ENCODE data around the gene SIN3B. TPM values are rescaled to one million over a fixed set of nuclear protein-coding genes. Genes with fewer than 3 reads are reported as not detected.

The SIN3B gene
- total RNA-seq, 1 donor from 2014 or later: 31.7 TPM

DNA sequence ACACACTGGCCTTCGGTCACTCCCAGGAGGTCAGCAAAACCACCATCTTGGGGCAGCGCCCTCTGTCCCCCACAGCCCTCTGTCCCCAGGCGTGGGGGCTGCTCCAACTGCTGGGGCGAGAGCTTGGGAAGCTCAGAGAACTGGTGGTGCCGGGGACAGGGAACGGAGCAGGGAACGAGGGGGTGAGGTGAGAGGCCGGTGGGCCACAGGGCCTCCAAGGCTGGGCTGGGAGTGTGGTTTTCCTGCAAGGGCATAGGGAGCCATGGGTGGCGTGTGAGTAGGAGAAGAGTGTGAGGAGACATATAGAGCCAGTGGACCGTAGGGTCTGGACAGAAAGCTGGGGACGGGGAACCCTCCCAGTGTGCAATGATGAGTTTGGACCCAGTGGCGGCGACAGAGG lies 93.8 kb downstream of the SIN3B start:
- DNase-seq (ENCODE audit: low spot score): peak; percentile 63
- intact Hi-C loops (cut with DNase I): no loop called here

DNA sequence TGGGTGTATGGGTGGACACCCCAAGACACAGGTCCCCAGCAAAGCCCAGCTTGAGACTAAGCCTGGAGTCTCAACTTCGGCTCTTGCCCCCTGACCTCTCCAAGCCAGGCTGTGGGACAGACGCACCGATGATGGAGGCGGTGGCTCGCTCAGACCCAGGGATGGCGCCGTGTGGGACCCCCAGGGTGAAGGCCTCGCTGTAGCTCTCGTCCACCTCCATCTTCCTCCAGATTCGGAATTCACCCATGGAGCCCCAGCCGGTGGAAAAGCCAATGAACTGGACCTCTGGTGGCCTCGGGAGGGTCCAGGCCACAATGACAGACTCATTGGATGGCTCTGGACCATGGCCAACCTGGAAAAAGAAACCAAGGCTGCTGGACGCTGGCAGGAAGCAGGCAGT lies 98.7 kb downstream of the SIN3B start:
- intact Hi-C loops (cut with DNase I): no loop called here
- no peak for DNase-seq (ENCODE audit: low spot score)

GRCh38 chr19:16928351-16928750 lies 99.2 kb downstream of the SIN3B start:
- DNase-seq (ENCODE audit: low spot score): no peak
- intact Hi-C loops (cut with DNase I): no loop called here

- peak; percentile 17 for DNase-seq (ENCODE audit: low spot score)
- intact Hi-C loops (cut with DNase I): no loop called here
Measured at GRCh38 chr19:16928916-16929315, 99.7 kb downstream of the SIN3B start.

Other genes starting within 250 kb of the SIN3B start
- gene MED26, start 201.2 kb upstream of the SIN3B start, total RNA-seq: 4.3 TPM
- gene SMIM7, start 169.3 kb upstream of the SIN3B start, total RNA-seq: 47.0 TPM
- 13.1 TPM for gene TMEM38A, start 168.3 kb upstream of the SIN3B start, total RNA-seq
- not detected for gene NWD1, start 109.6 kb upstream of the SIN3B start, total RNA-seq
- 0.70 TPM for gene F2RL3, start 59.6 kb downstream of the SIN3B start, total RNA-seq
- gene CPAMD8, start 197.4 kb downstream of the SIN3B start, total RNA-seq: 7.1 TPM
- 2.6 TPM for gene HAUS8, start 246.1 kb downstream of the SIN3B start, total RNA-seq
- 35.6 TPM for gene MYO9B, start 246.4 kb downstream of the SIN3B start, total RNA-seq

All from cardiac septum (tissue), 1 donor.